ENCODE measurements around the gene TMEM271.
A peak's percentile ranks its signal among the peaks of the same experiment; 100 is the strongest.

Gene TMEM271

DNA sequence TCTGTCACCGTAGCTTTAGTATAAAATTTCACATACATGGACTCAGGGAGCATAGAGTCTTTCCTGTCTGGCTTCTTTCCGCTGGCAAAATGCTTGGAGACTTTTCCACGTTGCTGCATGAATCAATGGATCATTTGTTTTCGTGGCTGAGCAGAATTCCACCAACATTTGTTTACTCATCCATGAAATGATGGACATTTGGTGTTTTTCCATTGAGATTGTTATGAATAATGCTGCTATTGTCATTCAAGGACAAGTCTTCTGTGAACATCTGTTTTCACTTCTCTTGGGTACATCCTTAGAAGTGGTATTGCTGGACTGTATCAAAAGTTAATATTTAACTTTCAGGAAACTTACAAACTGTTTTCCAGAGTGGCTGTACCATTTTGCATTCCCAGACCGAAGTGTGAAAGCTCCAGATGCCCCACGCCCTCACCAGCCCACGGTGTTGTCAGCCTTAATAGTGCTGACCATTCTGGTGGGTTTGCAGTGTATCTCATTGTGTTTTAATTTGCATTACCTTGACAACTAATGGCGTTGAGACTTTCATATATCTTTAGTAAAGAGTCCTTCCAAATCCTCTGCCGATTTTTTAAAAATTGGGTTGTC, 5.8 kb upstream of the TMEM271 start:
- no peak overlapping the region for H3K27ac ChIP-seq
- no peak for DNase-seq (ENCODE audit: low read depth, low spot score)

DNA sequence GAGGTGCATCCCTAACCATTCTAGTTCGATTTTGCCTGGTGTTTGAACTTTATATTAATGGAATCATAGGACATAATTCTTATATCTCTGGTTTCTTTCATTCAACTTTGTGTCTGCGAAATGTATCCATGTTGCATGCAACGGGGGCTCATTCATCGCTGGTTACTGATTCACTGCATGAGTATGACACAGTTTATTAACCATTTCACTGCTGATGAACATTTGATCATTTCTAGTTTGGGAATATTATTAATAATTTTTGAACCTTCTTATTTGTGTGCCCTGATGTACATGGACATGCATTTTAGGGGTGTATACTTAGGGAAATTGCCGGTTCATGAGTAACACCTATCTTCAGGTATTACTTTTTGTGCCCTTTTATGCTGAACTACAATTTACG, 5.1 kb upstream of the TMEM271 start:
- DNase-seq (ENCODE audit: low read depth, low spot score): no peak
- no peak overlapping the region for H3K27ac ChIP-seq

DNA sequence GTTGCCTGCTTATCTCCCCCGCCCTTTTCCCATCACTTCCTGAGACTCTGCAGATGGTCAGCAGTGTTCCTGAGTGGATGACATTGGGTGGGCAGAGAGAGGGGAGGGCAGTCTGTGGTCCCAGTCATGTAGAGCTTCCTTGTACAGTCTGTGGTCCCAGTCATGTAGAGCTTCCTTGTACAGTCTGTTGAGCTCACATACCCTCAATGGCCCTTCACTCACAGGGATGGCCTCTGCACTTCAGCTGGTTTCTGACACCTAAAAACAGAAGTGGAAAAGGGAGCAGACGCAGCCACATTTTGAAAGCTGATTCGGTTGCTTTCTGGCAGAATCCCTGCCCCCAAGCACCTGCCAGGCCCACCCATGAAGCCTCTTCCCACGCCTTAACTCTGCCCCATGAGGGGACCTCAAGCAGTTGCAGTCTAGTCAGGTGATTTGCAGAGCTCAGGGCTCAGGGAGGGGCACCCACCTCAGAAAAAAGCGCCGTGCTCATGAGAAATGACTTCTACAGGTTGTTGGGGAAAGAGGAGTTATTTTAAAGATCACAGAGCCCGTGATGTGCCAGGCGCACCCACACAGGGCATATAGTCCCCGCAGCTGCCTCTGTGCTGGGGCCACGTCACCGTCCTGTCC, 3.6 kb upstream of the TMEM271 start:
- no peak overlapping the region for H3K27ac ChIP-seq
- no peak for DNase-seq (ENCODE audit: low read depth, low spot score)

DNA sequence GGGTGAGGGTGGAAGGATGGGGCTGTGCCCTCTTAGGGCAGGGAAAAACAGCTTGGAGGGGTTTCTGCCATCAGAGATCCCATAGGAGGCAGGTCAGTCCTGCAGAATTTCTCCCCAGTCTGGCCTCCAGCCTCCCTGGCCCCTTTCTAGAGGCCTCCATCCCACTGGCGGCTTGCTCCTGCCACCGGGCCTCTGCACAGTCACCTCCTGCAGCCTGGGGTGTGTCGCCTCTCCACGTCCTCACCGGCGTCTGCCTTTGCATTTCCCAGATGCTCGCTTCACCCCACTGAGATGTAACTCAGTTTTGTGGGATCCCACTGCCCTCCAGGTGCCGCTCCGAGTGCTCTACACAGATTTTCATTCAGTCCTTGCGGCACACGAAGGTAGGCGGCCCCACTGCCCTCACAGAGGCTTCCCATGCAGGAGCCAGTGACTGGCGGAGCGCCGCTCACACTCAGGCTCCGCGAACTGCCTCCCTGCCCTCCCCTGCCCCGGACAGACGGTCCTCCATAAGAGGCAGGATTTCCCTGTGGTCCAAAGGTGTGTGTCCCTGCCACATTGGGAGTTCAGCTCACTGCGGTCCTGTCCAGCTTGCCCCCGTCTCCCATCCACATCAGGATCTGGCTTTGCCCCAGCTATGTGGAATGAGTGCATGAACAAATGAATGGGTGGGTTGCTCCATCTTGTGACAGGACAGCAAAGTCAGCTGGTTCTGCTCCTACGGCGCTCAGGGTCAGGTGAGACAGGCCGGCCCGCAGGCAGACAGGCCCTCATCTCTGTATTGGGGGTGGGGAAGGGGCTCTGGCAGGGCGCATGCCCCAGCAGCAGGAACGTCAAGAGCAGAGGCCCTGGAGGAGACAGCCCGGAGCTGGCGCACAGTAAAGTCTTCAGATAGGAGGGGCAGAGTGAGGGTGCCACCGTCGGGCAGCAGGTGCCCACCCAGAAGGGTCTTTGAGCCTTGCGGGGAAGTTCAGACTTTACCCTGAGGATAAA, 2.7 kb upstream of the TMEM271 start:
- no peak for DNase-seq (ENCODE audit: low read depth, low spot score)
- no peak overlapping the region for H3K27ac ChIP-seq

DNA sequence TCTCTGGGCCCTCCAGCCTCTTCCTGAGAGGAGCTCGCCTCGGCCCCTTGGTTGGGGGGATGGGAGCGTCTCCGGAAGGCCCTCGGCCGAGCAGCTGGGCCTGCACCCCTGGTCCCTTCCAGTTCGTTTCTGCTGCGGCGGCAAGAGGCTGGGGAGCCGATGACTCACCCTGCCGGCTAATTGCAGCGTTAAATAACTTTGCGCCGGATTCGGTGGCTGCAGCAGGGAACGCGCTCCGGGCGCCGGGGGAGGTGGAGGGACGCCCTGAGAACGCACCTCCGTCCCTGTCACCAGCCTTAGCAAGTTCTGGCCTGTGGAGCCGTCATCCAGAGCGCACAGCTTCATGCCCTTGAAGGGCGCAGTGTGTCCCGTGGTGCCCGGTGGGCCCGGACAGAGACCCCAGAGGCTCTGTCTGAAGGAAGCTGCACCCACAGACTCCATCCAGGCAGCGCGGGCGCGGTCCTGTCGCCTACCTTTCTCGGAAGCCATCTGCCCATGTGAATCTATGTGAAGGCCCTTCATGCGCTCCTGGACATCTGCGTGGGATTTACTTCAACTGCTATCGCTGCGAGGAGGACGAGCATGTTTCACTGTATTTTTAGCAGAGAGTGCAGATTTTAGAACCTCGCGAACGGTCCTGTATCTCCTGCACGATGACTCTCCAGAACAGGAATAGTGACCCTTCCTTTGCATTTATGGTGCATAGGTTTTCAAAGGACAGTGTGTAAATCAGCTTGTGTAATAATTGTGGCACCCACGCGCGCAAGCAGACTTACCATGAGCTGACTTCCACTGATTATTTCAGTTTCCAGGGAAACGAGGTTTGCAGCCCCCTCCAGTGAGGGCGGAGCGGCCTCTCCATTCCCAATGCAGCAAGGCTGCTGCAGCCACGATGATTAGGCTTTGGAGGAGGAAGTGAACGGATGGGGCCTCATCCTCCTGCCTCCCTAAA, 1.7 kb upstream of the TMEM271 start:
- no peak for DNase-seq (ENCODE audit: low read depth, low spot score)
- H3K27ac ChIP-seq: no peak overlapping the region

DNA sequence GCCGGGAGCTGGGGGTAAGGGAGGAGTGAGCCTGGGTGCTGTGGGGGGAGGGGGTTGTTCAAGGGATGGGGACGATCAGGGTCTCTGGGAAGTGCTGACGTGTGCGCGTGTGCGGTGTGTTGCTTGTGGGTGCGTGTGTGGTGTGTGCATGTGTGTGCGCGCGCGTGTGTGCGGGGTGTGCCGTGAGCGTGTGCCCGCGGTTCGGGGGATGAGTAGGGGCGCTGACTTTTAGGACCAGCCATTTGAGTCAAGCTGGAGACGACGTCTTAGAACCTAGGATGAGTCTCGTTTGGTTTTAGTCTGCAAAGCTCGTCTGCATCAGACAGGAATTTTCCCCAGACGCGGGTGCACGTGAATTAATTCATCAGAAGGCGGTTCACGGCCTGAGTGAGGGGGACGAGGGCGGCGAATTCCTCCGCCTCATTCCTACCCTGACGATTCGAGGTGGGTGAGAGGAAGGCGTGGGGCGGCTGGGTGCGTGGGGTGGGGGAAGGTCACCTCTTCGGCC, 950 bp upstream of the TMEM271 start:
- H3K27ac ChIP-seq: no peak overlapping the region
- no peak for DNase-seq (ENCODE audit: low read depth, low spot score)

DNA sequence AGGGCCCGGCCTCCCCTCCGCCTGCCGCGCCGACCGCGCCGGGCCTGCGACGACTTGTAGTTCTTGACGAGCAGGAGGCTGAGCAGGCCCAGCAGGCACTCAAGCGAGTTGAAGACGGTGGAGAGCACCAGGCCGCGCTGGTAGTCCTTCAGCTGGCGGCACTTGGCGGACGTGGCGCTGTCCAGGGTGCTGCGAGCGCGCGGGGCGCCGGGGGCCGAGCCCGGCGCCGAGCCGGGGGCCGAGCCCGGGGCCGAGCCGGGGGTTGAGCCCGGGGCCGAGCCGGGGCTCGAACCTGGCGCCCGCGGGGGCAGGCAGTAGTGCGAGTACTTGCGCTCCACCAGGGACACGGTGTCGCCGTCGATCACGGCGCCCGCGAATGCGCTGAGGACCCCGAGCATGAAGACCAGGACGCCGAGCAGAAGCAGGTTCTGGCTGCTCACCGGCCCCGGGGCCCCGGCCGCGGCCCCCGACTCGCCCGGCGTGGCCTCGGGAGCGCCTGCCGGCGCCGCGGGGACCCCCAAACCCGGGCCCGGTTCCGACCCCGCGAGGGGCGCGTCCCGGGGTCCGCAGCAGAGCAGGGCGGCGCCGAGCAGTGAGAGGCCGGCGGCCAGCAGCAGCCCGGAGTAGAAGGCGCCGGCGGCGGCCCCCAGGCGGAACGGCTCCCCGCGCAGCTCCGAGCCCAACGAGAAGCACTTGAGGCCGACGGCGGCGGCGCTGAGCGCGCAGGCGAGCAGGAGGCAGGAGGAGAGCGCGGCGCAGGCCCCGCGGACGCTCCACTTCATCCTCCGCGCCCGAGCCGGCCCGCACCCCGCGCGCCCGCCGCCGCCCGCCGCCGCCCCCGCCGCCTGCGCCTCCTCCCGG, 584 bp downstream of the TMEM271 start:
- H3K27ac ChIP-seq: no peak overlapping the region
- DNase-seq (ENCODE audit: low read depth, low spot score): peak; percentile 74

DNA sequence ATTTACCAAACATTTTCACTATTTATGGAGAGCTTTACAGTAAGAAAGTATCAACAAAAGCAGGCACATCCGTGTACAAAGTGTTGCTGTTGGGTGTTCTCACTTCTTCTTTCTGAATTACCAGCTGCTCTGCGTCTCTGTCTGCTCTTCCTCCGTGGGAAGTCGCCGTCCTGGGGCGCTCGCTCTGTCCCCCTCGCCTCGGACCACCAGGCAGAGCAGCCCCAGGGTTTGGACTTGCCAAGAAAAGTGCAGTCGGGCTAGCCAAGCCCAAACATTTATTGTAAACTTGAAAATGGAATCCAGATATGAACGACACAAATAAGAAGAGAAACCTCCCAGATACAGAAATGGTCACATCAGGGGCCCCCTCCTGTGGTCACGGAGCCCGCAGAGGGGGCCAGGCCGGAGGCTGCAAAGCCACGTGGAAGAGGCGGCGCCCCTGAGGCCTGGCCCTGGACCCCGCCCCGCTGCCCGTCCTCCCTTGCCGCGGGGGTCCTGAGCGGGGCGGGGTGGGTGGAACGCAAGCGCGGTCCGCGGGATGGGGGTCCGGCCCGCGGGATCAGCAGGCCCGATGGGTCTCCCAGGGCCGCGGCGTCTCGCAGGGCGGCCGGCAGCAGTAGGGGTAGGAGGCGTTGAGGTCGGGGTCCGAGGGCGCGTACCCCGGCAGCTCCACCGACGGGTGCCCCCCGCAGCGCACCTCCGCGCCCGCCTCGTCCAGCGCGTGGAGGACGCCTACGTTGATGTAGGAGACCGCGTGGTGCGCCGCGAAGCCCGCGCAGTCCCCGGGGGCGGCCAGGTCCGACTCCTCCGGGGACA, 1.5 kb downstream of the TMEM271 start:
- no peak overlapping the region for H3K27ac ChIP-seq
- DNase-seq (ENCODE audit: low read depth, low spot score): no peak

DNA sequence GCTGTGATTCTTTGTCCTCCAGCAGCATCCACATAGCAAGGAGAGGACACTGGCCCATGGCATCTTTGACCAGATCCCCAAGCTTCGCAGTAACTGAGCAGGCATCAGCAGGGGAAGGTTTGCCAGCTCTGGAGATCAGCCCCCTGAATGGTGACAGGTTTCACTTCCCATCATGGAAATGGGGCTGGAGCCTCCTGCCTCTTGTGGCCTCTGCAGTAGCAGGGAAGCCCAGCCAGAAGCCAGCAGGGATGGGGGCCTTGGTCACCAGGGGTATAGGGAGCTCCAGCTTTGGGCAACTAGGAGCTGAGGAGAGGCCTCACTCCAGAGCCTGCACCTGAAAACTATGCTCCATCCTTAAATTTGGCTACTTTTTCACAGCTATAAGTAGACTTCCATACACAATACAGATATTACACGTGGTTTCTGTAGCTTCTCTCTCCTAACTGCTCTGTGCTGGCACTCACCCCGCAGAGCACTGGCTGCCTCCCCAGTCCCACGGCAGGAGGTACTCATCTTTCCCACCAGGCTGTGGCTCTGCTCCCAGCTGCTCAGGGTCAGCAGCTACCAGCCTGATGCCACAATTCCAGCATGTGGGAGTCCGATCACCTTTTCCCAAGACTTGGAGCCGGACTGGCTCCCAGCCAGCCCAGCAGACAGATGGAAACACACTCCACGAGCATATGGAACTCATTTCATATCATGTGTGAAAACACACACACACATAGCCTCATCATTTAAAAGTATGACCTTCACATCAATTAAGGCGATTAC, 2.8 kb downstream of the TMEM271 start:
- no peak overlapping the region for H3K27ac ChIP-seq
- no peak for DNase-seq (ENCODE audit: low read depth, low spot score)

DNA sequence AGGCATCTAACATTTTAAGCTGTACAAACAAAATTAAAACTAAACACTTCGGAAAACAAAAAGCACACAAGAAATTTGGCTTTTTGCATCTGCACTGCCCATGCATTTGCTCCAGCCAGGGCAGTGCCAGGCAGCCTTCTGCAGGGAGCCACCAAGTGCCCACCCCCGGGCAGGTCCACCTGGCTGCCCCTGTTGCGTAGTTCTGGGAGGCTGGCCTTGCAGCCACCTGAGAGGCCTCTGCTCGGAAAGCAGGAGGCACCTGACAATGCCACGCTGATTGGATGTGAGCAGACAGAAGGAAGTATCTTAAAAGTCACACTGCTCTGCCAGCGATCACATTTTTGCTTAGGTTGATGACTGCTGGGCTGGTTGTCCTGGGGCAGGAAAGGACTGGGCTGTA, 3.5 kb downstream of the TMEM271 start:
- no peak for DNase-seq (ENCODE audit: low read depth, low spot score)
- no peak overlapping the region for H3K27ac ChIP-seq

DNA sequence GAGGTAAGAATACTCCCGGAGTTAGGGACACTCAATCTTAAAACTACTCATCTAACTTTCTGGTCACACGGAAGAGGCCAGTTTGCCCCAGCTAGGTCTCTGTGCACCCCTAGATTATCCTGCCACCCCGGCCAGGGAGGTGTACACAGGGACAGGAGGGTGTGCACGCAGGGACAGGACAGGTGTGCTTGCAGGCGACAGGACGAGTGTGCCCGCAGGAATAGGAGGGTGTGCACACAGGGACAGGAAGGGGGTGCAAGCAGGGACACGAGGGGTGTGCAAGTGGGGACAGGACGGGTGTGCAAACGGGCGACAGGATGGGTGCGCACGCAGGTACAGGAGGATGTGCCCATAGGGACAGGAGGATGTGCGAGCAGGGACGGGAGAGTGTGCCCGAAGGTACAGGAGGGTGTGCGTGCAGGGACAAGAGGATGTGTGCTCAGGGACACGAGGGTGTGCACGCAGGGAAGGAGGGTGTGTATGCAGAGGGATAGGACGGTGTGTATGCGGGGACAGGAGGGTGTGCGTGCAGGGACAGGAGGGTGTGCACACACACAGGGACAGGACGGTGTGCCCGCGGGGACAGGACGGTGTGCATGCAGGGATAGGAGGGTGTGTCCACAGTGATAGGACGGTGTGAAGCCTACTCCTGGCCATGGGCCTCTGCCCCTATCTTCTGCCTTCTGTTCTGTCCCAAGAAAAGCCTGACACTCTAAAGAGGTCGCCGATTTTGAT, 4.1 kb downstream of the TMEM271 start:
- DNase-seq (ENCODE audit: low read depth, low spot score): no peak
- H3K27ac ChIP-seq: no peak overlapping the region

DNA sequence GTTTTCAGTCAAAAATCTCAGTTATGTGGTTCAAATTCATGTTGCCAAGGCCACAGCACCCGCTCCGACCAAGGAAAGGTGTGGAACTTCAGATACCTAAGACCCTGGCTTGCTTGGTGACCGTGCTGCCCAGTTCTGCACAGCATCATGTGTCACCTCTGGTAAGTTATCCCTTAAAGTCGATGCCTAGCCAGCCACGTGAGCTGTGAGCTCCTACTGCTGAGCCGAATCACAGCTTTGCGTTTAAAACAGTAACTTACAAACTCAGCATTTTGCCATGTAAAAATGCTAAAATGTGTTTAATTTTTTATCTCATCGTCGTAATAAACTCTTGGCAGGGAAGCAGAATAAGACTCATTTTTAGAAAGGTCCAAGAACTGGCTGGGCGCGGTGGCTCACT, 5.3 kb downstream of the TMEM271 start:
- no peak for DNase-seq (ENCODE audit: low read depth, low spot score)
- H3K27ac ChIP-seq: no peak overlapping the region

DNA sequence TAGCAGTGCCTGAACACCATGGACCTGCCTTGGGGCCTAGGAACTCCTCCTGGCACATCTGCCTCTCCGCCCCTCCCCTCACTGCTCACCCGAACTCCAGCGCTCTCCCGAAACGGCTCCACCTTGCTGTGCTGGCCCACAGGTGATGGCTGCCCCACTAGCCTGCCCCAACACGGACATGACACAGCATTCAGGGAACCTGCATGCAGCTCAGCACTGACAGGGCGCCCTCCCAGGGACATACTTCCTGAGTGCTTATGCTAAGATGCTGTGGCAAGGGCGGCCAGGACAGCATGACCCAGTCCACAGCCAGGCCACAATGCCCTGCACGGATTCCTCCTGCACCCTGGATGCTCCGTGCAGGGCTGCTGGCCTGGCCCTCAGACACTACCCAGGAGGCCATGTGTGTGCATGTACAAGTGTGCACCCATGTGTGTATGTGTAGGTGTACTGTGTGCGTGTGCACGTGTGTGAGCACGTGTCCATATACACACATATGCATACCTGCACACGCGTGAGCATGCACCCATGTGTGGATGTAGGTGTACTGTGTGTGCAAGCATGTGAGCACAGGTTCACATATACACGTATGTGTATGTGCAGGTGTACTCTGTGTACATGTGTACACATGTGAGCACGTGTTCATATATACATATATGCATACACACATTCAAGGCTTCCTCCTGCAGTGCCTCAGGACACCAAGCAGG, 6.0 kb downstream of the TMEM271 start:
- DNase-seq (ENCODE audit: low read depth, low spot score): no peak
- H3K27ac ChIP-seq: no peak overlapping the region

DNA sequence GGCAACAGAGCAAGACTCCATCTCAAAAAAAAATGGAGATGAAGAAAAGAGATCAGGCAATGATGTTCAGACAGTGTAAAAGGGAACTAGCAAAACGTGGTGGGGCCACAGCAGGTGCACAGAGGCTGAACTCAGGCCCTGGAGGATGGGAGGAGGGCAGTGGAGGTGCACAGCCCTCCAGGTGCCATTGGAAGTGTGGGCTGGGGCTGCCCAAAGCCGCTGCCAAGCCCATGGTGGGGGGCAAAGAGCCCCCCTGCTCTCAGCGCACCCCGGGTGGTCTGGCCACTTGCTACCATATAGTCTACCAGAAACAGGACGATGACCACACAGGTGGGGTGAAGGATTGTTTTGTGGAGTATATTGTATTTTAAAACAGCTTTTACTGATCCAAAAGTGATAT, 7.1 kb downstream of the TMEM271 start:
- no peak overlapping the region for H3K27ac ChIP-seq
- DNase-seq (ENCODE audit: low read depth, low spot score): no peak

DNA sequence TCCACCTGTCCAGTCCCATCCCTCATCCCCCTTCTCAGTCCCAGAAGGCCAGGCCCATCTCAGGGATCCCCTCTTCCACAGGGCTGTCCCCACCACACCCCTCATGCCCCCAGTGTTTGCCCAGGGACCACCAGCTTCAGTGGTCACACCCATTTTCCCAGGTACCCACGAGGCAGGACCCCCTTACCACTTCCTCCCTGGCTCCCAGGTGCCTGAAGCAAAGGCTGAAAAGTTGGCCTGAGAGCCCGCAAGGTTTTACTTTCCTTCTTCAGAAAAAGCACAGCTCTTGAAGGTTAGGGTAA, 7.8 kb downstream of the TMEM271 start:
- no peak for DNase-seq (ENCODE audit: low read depth, low spot score)
- no peak overlapping the region for H3K27ac ChIP-seq

All from epithelial cell of prostate (primary cell).